ENCODE data around the gene DIAPH2. TPM values are rescaled to one million over a fixed set of nuclear protein-coding genes. Genes with fewer than 3 reads are reported as not detected.

The DIAPH2 gene
- total RNA-seq, 4 donors from 2014 or later: 39.5 to 61.0 (median 56.5) TPM

DNA sequence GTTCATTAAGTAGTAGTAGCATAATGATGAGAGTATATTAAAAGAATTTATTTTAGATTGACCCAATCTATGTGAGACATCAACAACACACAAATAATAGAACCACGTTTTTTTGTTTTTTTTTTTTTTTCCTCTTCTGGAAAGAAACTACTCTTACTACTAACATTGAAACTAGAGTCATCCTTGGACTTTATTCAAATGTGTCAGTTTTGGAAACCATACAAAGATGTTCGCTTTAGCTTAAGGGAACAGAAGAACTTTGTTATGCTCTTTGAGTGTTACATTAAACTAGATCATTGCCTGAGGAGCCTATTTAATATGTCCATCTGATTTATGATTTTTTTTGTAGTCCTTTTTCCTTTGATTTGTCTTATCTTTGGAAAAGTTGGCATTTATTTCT lies 365.8 kb downstream of the DIAPH2 start:
- 43 to 69% methylated on average over 2 of the region's 2 CpGs for WGBS, 2 donors (ENCODE audit: low coverage in 1 of 2)

DNA sequence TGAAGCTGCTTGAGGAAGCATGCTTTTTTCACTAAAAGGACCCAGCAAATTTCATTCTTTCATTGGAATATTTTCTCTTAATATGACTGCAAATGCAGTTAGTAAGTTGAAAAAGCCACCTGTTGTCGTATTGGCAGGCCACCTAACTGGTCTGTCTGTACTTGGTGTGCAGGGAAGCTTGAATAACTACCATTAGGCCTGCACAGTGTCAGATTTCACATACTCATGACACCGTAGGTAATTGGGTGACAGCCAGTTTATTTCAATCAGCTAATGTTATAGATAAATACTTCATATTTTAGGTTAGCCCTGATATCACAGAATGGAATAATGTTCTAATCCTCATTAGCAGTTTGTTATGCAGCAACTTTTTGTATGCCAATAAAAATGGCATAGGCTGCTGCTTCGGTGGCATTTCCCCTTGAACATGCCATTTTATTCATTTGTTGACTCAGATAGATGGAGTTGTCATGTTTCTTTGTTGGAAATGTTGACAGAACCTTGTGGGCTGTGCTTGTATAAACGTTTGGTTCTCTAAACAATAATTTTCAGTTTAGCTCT lies 372.8 kb downstream of the DIAPH2 start:
- no peaks in the 10 kb centered on the region for H3K27me3 ChIP-seq
- WGBS, 2 donors (ENCODE audit: low coverage in 1 of 2): 50 to 68% methylated on average over 1 to 4 of the region's 4 CpGs
- no peaks in the 10 kb centered on the region for H3K4me1 ChIP-seq
- H3K9me3 ChIP-seq: no peaks in the 10 kb centered on the region
- no peak for DNase-seq
- H3K4me3 ChIP-seq: no peak overlapping the region
- TF ChIP-seq EP300 (IDR thresholded peaks at IDR 0.05; ENCODE audit: low read depth): no peak
- in situ Hi-C loops (cut with MboI; ENCODE audit: low pct_ligation_motif_present in 1 of 4, low pct_unique_long_range_greater_than_20kb in 1 of 4, low sequenced_read_pairs in 3 of 4) (no loop called here), intact Hi-C loops (cut with DNase I; ENCODE audit: low total_unique reads) (no loop called here)
- no peak overlapping the region for H3K27ac ChIP-seq
- no peaks in the 10 kb centered on the region for H3K36me3 ChIP-seq

More for the DNA sequence above, 365.8 kb downstream of the DIAPH2 start:
- no peak overlapping the region for H3K4me3 ChIP-seq
- no peaks in the 10 kb centered on the region for H3K4me1 ChIP-seq
- no peak for TF ChIP-seq EP300 (IDR thresholded peaks at IDR 0.05; ENCODE audit: low read depth)
- no peak for TF ChIP-seq POLR2A (IDR thresholded peaks at IDR 0.05)
- TF ChIP-seq CTCF (IDR thresholded peaks at IDR 0.05): no peak
- TF ChIP-seq POLR2AphosphoS5 (IDR thresholded peaks at IDR 0.05): no peak
- H3K27me3 ChIP-seq: no peaks in the 10 kb centered on the region
- in situ Hi-C loops (cut with MboI; ENCODE audit: low pct_ligation_motif_present in 1 of 4, low pct_unique_long_range_greater_than_20kb in 1 of 4, low sequenced_read_pairs in 3 of 4) (no loop called here), intact Hi-C loops (cut with DNase I; ENCODE audit: low total_unique reads) (no loop called here)
- DNase-seq: no peak
- no peaks in the 10 kb centered on the region for H3K36me3 ChIP-seq
- no peak overlapping the region for H3K27ac ChIP-seq
- H3K9me3 ChIP-seq: no peaks in the 10 kb centered on the region

DNA sequence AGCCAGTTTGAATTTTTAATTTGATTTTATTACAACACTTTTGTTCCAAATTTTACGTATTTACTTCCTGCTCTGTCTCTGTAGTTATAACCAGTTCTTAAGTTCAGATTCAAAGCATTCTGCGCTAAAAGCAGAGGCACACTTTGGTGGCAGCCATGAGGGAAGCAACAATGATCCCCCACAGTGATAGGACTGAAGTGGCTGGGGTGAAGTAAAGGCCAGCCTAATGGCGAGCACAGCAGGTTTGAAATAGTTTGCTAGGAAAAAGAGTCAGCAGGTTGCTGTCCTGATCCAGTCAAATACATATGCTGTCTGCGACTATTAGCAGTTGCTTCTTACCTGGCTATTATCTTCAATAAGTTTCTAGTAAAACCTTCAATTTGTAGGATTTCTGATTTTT lies 375.4 kb downstream of the DIAPH2 start:
- in situ Hi-C loops (cut with MboI; ENCODE audit: low pct_ligation_motif_present in 1 of 4, low pct_unique_long_range_greater_than_20kb in 1 of 4, low sequenced_read_pairs in 3 of 4) (no loop called here), intact Hi-C loops (cut with DNase I; ENCODE audit: low total_unique reads) (no loop called here)
- no peaks in the 10 kb centered on the region for H3K4me1 ChIP-seq
- no peaks in the 10 kb centered on the region for H3K27me3 ChIP-seq
- H3K27ac ChIP-seq: no peak overlapping the region
- no peak overlapping the region for H3K4me3 ChIP-seq
- WGBS, 2 donors (ENCODE audit: low coverage in 1 of 2): 62 to 100% methylated on average over 2 to 4 of the region's 4 CpGs
- TF ChIP-seq POLR2A (IDR thresholded peaks at IDR 0.05) (no peak), POLR2AphosphoS5 (IDR thresholded peaks at IDR 0.05) (no peak), CTCF (IDR thresholded peaks at IDR 0.05) (no peak), EP300 (IDR thresholded peaks at IDR 0.05; ENCODE audit: low read depth) (no peak)
- no peaks in the 10 kb centered on the region for H3K36me3 ChIP-seq
- DNase-seq: no peak
- no peaks in the 10 kb centered on the region for H3K9me3 ChIP-seq

DNA sequence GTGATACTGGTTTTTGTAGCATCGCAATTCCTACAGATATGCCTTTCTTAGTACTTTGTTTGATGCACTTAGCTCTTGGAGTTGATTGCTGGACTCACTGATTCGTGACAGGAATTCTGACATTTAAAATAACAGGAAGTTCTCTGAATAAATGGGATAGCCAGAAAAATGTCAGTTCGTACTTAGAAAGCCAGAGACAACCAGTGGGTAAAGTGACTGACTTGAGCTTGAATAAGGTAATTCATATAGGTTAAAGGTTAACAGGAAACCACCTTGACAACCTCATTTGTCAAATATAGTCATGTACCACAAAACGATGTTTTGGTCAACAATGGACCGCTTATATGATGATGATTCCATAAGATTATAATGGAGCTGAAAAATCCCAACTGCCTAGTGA lies 380.4 kb downstream of the DIAPH2 start:
- in situ Hi-C loops (cut with MboI; ENCODE audit: low pct_ligation_motif_present in 1 of 4, low pct_unique_long_range_greater_than_20kb in 1 of 4, low sequenced_read_pairs in 3 of 4): no loop called here
- TF ChIP-seq POLR2A (IDR thresholded peaks at IDR 0.05): no peak
- TF ChIP-seq CTCF (IDR thresholded peaks at IDR 0.05): no peak
- no peak for TF ChIP-seq EP300 (IDR thresholded peaks at IDR 0.05; ENCODE audit: low read depth)
- TF ChIP-seq POLR2AphosphoS5 (IDR thresholded peaks at IDR 0.05): no peak
- H3K27ac ChIP-seq: no peak overlapping the region

GRCh38 chrX:97065973-97066372 lies 381.3 kb downstream of the DIAPH2 start:
- intact Hi-C loops (cut with DNase I; ENCODE audit: low total_unique reads): no loop called here
- Histone ChIP-seq H3K4me3 (no peak overlapping the region), H3K27me3 (no peaks in the 10 kb centered on the region), H3K27ac (no peak overlapping the region), H3K4me1 (no peaks in the 10 kb centered on the region), H3K36me3 (no peaks in the 10 kb centered on the region), H3K9me3 (no peaks in the 10 kb centered on the region)
- TF ChIP-seq POLR2AphosphoS5 (IDR thresholded peaks at IDR 0.05): no peak
- no peak for TF ChIP-seq CTCF (IDR thresholded peaks at IDR 0.05)
- no peak for TF ChIP-seq EP300 (IDR thresholded peaks at IDR 0.05; ENCODE audit: low read depth)
- no peak for TF ChIP-seq POLR2A (IDR thresholded peaks at IDR 0.05)
- DNase-seq: no peak
- in situ Hi-C loops (cut with MboI; ENCODE audit: low pct_ligation_motif_present in 1 of 4, low pct_unique_long_range_greater_than_20kb in 1 of 4, low sequenced_read_pairs in 3 of 4): no loop called here

More for the DNA sequence above, 380.4 kb downstream of the DIAPH2 start:
- DNase-seq: no peak
- Histone ChIP-seq H3K4me1 (no peaks in the 10 kb centered on the region), H3K4me3 (no peak overlapping the region), H3K9me3 (no peaks in the 10 kb centered on the region), H3K36me3 (no peaks in the 10 kb centered on the region), H3K27me3 (no peaks in the 10 kb centered on the region)
- intact Hi-C loops (cut with DNase I; ENCODE audit: low total_unique reads): no loop called here
- 70 to 80% methylated on average over 2 to 5 of the region's 5 CpGs for WGBS, 2 donors (ENCODE audit: low coverage in 1 of 2)
